ENCODE results near the gene IL15RA.

IL15RA gene

GRCh38 chr10:5960070-5960972, 17.0 kb downstream of the IL15RA start:
- H3K79me2 ChIP-seq (ENCODE audit: insufficient read depth, low read depth), result no peaks in the 10 kb centered on the region
- peaks cover 12% of the 10 kb centered on the region for H3K4me1 ChIP-seq (ENCODE audit: low read depth, poor library complexity, severe bottlenecking)
- H4K20me1 ChIP-seq (ENCODE audit: insufficient read depth), result no peaks in the 10 kb centered on the region
- no peak for TF ChIP-seq CTCF (conservative IDR thresholded peaks at IDR 0.05; ENCODE audit: low read depth, low read length)
- no peak overlapping the region for H3K27ac ChIP-seq
- no peaks in the 10 kb centered on the region for H3K27me3 ChIP-seq (ENCODE audit: insufficient read depth, low read depth)
- no peaks in the 10 kb centered on the region; the same call in 1 of the 2 replicates for H3K36me3 ChIP-seq (ENCODE audit: insufficient read depth)
- no peak overlapping the region for H3K9ac ChIP-seq
- H2AFZ ChIP-seq (ENCODE audit: low read depth), result no peak overlapping the region
- H3K4me3 ChIP-seq (IDR thresholded peaks at IDR 0.05; ENCODE audit: insufficient read depth, low read depth, low read length), result no peak overlapping the region
- H3K4me2 ChIP-seq, result no peak overlapping the region

GRCh38 chr10:5959581-5960069, 17.7 kb downstream of the IL15RA start:
- H3K27me3 ChIP-seq (ENCODE audit: insufficient read depth, low read depth), result no peaks in the 10 kb centered on the region
- peaks cover 14% of the 10 kb centered on the region for H3K4me1 ChIP-seq (ENCODE audit: low read depth, poor library complexity, severe bottlenecking)
- no peak overlapping the region for H2AFZ ChIP-seq (ENCODE audit: low read depth)
- no peak overlapping the region for H3K27ac ChIP-seq
- TF ChIP-seq CTCF (conservative IDR thresholded peaks at IDR 0.05; ENCODE audit: low read depth, low read length), result no peak
- H3K36me3 ChIP-seq (ENCODE audit: insufficient read depth), result no peaks in the 10 kb centered on the region; the same call in 1 of the 2 replicates
- H4K20me1 ChIP-seq (ENCODE audit: insufficient read depth), result no peaks in the 10 kb centered on the region
- no peaks in the 10 kb centered on the region for H3K79me2 ChIP-seq (ENCODE audit: insufficient read depth, low read depth)
- no peak overlapping the region for H3K4me3 ChIP-seq (IDR thresholded peaks at IDR 0.05; ENCODE audit: insufficient read depth, low read depth, low read length)
- no peak overlapping the region for H3K9ac ChIP-seq
- H3K4me2 ChIP-seq, result no peak overlapping the region

- no peak overlapping the region for H3K4me2 ChIP-seq
These were observed 18.2 kb downstream of the IL15RA start for GRCh38 chr10:5959142-5959541.

GRCh38 chr10:5958675-5959074, 18.7 kb downstream of the IL15RA start:
- Histone ChIP-seq H3K4me2 (no peak overlapping the region), H2AFZ (ENCODE audit: low read depth) (no peak overlapping the region), H3K9ac (no peak overlapping the region), H3K27ac (no peak overlapping the region), H3K4me1 (ENCODE audit: low read depth, poor library complexity, severe bottlenecking) (peaks cover 13% of the 10 kb centered on the region), H3K4me3 (IDR thresholded peaks at IDR 0.05; ENCODE audit: insufficient read depth, low read depth, low read length) (no peak overlapping the region), H3K27me3 (ENCODE audit: insufficient read depth, low read depth) (no peaks in the 10 kb centered on the region), H3K79me2 (ENCODE audit: insufficient read depth, low read depth) (no peaks in the 10 kb centered on the region), H4K20me1 (ENCODE audit: insufficient read depth) (no peaks in the 10 kb centered on the region), H3K36me3 (ENCODE audit: insufficient read depth) (no peaks in the 10 kb centered on the region; the same call in 1 of the 2 replicates)
- TF ChIP-seq CTCF (conservative IDR thresholded peaks at IDR 0.05; ENCODE audit: low read depth, low read length), result no peak

More at GRCh38 chr10:5959142-5959541, 18.2 kb downstream of the IL15RA start:
- no peak for TF ChIP-seq CTCF (conservative IDR thresholded peaks at IDR 0.05; ENCODE audit: low read depth, low read length)
- H3K27me3 ChIP-seq (ENCODE audit: insufficient read depth, low read depth), result no peaks in the 10 kb centered on the region
- H3K4me1 ChIP-seq (ENCODE audit: low read depth, poor library complexity, severe bottlenecking), result peaks cover 17% of the 10 kb centered on the region
- H3K4me3 ChIP-seq (IDR thresholded peaks at IDR 0.05; ENCODE audit: insufficient read depth, low read depth, low read length), result no peak overlapping the region
- H4K20me1 ChIP-seq (ENCODE audit: insufficient read depth), result no peaks in the 10 kb centered on the region
- no peak overlapping the region for H2AFZ ChIP-seq (ENCODE audit: low read depth)
- no peaks in the 10 kb centered on the region for H3K79me2 ChIP-seq (ENCODE audit: insufficient read depth, low read depth)
- no peak overlapping the region for H3K27ac ChIP-seq
- H3K36me3 ChIP-seq (ENCODE audit: insufficient read depth), result no peaks in the 10 kb centered on the region; the same call in 1 of the 2 replicates
- H3K9ac ChIP-seq, result no peak overlapping the region

All from KMS-11 (cell line).